ENCODE measurements around the gene COLGALT1.

- TF ChIP-seq CTCF (conservative IDR thresholded peaks at IDR 0.05; ENCODE audit: low read length) (no peak), EZH2phosphoT487 (IDR thresholded peaks at IDR 0.05; ENCODE audit: borderline replicate concordance, low read depth, low read length) (no peak)
These were observed 22.1 kb downstream of the COLGALT1 start for GRCh38 chr19:17577457-17578097.

All from OCI-LY7 (cell line).